HL-60 (cell line): ENCODE results near the gene ARL3.
"Not testable (repeated sequence)": the region's sequence is repeated elsewhere in the genome, so short reads cannot be mapped to it uniquely, and the experiment has no call there.

Source experiments
- DNase-seq, 2 experiments: peaks; one replicate each; pipeline ENCODE4 v3.0.0-alpha.2; 2010 to 2020; ENCODE audit warnings: low read depth in 1 of 2, low spot score in 1 of 2
- H3K27ac ChIP-seq: fragments of 250-450 bp; sonication (Bioruptor Pico); replicated peaks from 2 replicates; pipeline ENCODE4 v1.5.1; 2020; ENCODE audit warnings: mild to moderate bottlenecking, moderate library complexity
- H3K27me3 ChIP-seq: fragments of 250-450 bp; sonication (Bioruptor Pico); 2 replicates; pipeline ENCODE4 v1.5.1; 2021; ENCODE audit warnings: mild to moderate bottlenecking, moderate library complexity; ENCODE audit not compliant: insufficient read depth, poor library complexity, severe bottlenecking
- H3K4me3 ChIP-seq: replicated peaks from 2 replicates; pipeline ENCODE4 v1.5.1; 2011; ENCODE audit warnings: mild to moderate bottlenecking, control low read depth, low read length; ENCODE audit not compliant: insufficient read depth
- CTCF ChIP-seq: IDR thresholded peaks from one replicate; pipeline ENCODE4 v1.5.1; 2011; ENCODE audit warnings: low read length, control low read depth, inconsistent platforms; ENCODE audit not compliant: insufficient read depth
- GABPA ChIP-seq: IDR thresholded peaks from 2 replicates; pipeline ENCODE4 v1.6.1; 2012; ENCODE audit warnings: low read depth
- POLR2AphosphoS5 ChIP-seq: IDR thresholded peaks from 2 replicates; pipeline ENCODE4 v1.6.1; 2012; ENCODE audit warnings: low read depth
- REST ChIP-seq: IDR thresholded peaks from 2 replicates; pipeline ENCODE4 v1.6.1; 2012; ENCODE audit warnings: low read depth; ENCODE audit not compliant: insufficient replicate concordance
- SPI1 ChIP-seq: IDR thresholded peaks from 2 replicates; pipeline ENCODE4 v1.6.1; 2012; ENCODE audit warnings: low read depth, mild to moderate bottlenecking, borderline replicate concordance

ARL3 gene

DNA sequence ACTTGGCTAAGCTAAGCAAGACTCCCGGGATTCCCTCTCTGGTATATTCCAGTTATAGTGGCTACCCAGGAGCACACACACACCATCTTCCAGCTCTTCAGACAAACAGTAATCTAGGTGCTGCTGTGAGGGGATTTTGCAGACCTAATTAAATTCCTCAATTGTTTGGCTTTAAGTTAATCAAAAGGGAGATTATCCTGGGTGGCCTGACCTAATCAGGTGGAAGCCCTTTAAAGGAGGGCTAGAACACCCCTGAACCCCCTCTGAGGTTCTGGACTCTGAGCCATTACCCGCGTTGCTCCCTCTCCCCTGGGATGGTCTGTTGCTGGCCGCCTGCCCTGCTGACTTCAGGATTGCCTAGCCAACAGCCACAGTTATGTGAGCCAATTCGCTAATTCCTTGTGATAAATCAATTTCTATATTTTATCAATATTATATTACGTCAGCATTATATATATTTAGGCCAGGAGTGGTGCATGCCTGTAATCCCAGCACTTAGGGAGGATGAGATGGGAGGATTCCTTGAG lies 6.6 kb upstream of the ARL3 start:
- Histone ChIP-seq H3K27ac (no peak overlapping the region), H3K4me3 (no peak overlapping the region), H3K27me3 (no peaks in the 10 kb centered on the region)
- no peak for TF ChIP-seq REST
- no peak for TF ChIP-seq POLR2AphosphoS5
- DNase-seq: no peak

DNA sequence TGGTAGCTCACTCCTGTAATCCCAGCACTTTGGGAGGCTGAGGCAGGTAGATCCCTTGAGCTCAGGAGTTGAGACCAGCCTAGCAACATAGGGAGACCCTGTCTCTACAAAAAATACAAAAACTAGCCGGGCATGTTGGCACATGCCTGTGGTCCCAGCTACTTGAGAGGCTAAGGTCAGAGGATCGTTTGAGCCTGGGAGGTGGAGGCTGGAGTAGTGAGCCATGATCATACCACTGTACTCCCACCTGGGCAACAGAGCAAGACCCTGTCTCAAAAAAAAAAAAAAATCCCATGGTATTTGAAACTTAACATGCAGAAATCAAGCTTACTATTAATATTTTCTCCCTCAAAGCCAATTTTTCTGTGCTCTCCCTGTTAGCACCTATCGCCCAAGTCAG lies 6.1 kb upstream of the ARL3 start:
- DNase-seq: no peak
- no peaks in the 10 kb centered on the region for H3K27me3 ChIP-seq
- TF ChIP-seq GABPA (no peak), CTCF (no peak), SPI1 (no peak), POLR2AphosphoS5 (no peak), REST (no peak)
- H3K27ac ChIP-seq: no peak overlapping the region
- no peak overlapping the region for H3K4me3 ChIP-seq

GRCh38 chr10:102718220-102718619 lies 4.0 kb upstream of the ARL3 start:
- peak; percentile 54; the same call in 1 of the 2 replicates for TF ChIP-seq POLR2AphosphoS5
- no peak for TF ChIP-seq GABPA
- TF ChIP-seq REST: no peak
- peak; percentile 82 for TF ChIP-seq SPI1
- no peak for TF ChIP-seq CTCF
- H3K27ac ChIP-seq: no peak overlapping the region
- peak in 1 of 2 experiments; percentile 77 for DNase-seq

GRCh38 chr10:102716900-102717565 lies 2.8 kb upstream of the ARL3 start:
- H3K4me3 ChIP-seq, DNase-seq, H3K27ac ChIP-seq, H3K27me3 ChIP-seq: not testable (repeated sequence)

More at GRCh38 chr10:102718220-102718619, 4.0 kb upstream of the ARL3 start:
- Histone ChIP-seq H3K4me3 (no peak overlapping the region), H3K27me3 (no peaks in the 10 kb centered on the region)
